GM21447 (cell line): ENCODE measurements around the gene SEC24A.
"Not testable (repeated sequence)": the region's sequence is repeated elsewhere in the genome, so short reads cannot be mapped to it uniquely, and the experiment has no call there.

ENCODE experiments used
- ATAC-seq: cut with Tn5 transposase; IDR thresholded peaks from one replicate; pipeline ENCODE4 v1.9.1; 2021; ENCODE audit not compliant: unreplicated experiment

Gene SEC24A

GRCh38 chr5:134649163-134649835 lies 714 bp downstream of the SEC24A start:
- ATAC-seq = peak; percentile 6

- not testable (repeated sequence) for ATAC-seq
These were observed 2.1 kb downstream of the SEC24A start for GRCh38 chr5:134650660-134651059.

GRCh38 chr5:134651531-134651930 lies 2.9 kb downstream of the SEC24A start:
- ATAC-seq = no peak

GRCh38 chr5:134656690-134657089 lies 8.1 kb downstream of the SEC24A start:
- ATAC-seq = no peak

- ATAC-seq = no peak
These were observed 10.9 kb downstream of the SEC24A start for GRCh38 chr5:134659456-134659855.

- no peak for ATAC-seq
These were observed 11.3 kb downstream of the SEC24A start for GRCh38 chr5:134659922-134660321.

- no peak for ATAC-seq
These were observed 14.4 kb downstream of the SEC24A start for GRCh38 chr5:134662971-134663370.

- ATAC-seq = no peak
These were observed 15.9 kb downstream of the SEC24A start for GRCh38 chr5:134664448-134664847.

GRCh38 chr5:134673546-134673945 lies 25.0 kb downstream of the SEC24A start:
- ATAC-seq = not testable (repeated sequence)

- ATAC-seq = not testable (repeated sequence)
These were observed 28.8 kb downstream of the SEC24A start for GRCh38 chr5:134677357-134677756.

GRCh38 chr5:134690144-134690543 lies 41.6 kb downstream of the SEC24A start:
- ATAC-seq = not testable (repeated sequence)

- ATAC-seq = no peak
These were observed 44.1 kb downstream of the SEC24A start for GRCh38 chr5:134692722-134693121.

- no peak for ATAC-seq
These were observed 59.7 kb downstream of the SEC24A start for GRCh38 chr5:134708301-134708700.

- no peak for ATAC-seq
These were observed 65.5 kb downstream of the SEC24A start for GRCh38 chr5:134714120-134714519.

- no peak for ATAC-seq
These were observed 66.0 kb downstream of the SEC24A start for GRCh38 chr5:134714541-134714940.

GRCh38 chr5:134715466-134715865 lies 66.9 kb downstream of the SEC24A start:
- not testable (repeated sequence) for ATAC-seq

- ATAC-seq = no peak
These were observed 76.3 kb downstream of the SEC24A start for GRCh38 chr5:134724872-134725271.

- ATAC-seq = no peak
These were observed 84.2 kb downstream of the SEC24A start for GRCh38 chr5:134732819-134733218.

GRCh38 chr5:134735243-134735642 lies 86.7 kb downstream of the SEC24A start:
- ATAC-seq = no peak

- no peak for ATAC-seq
These were observed 87.7 kb downstream of the SEC24A start for GRCh38 chr5:134736173-134736812.

- peak; percentile 94 for ATAC-seq
These were observed 89.8 kb downstream of the SEC24A start, which contains the start of gene CAMLG for GRCh38 chr5:134738133-134738962. Gene CAMLG (plus strand): TSS chr5:134738548. CDS start chr5:134738621, 73 bp downstream.
